Stomach (tissue), 9 donors: ENCODE measurements around the gene ZBTB46. TPM values are rescaled to one million over a fixed set of nuclear protein-coding genes. Genes with fewer than 3 reads are reported as not detected.

Source experiments
- DNase-seq, 2 donors: peaks; one replicate each; pipeline versions ENCODE4 v3.0.0 to v3.0.0-alpha.2; 2013 to 2019
- H3K27ac ChIP-seq, 5 donors: fragments of 200-600 bp in 4 of 5; sonication (generic) in 4 of 5; one replicate each; pipeline ENCODE4 v1.5.1; 2013 to 2019; ENCODE audit warnings: mild to moderate bottlenecking in 1 of 5, moderate library complexity in 1 of 5
- H3K27me3 ChIP-seq, 3 donors: fragments of 200-600 bp; sonication (generic); one replicate each; pipeline ENCODE4 v1.5.1; 2017 to 2019; ENCODE audit warnings: mixed run types in 1 of 3
- H3K36me3 ChIP-seq, 4 donors: fragments of 200-600 bp; sonication (generic); 1 replicate in 3 of 4; 2 replicates in 1 of 4; pipeline ENCODE4 v1.5.1; 2016 to 2019
- H3K4me1 ChIP-seq, 4 donors: fragments of 200-600 bp; sonication (generic); one replicate each; pipeline ENCODE4 v1.5.1; 2016 to 2019
- H3K4me3 ChIP-seq, 4 donors: fragments of 200-600 bp; sonication (generic) in 3 of 4; one replicate each; pipeline ENCODE4 v1.5.1; 2016 to 2019; ENCODE audit warnings: mild to moderate bottlenecking in 1 of 4
- H3K9me3 ChIP-seq, 4 donors: fragments of 200-600 bp; sonication (generic); one replicate each; pipeline ENCODE4 v1.5.1; 2016 to 2019
- EP300 ChIP-seq: sonication (generic); formaldehyde crosslinking; IDR thresholded peaks from one replicate; pipeline ENCODE4 v1.6.1; 2017; ENCODE audit warnings: antibody characterized with exemption
- POLR2A ChIP-seq, 4 donors: fragments of 450-650 bp; IDR thresholded peaks; one replicate each; pipeline ENCODE4 v1.6.1; 2016; ENCODE audit warnings: antibody characterized with exemption in 4 of 4, control low read depth in 2 of 4, mild to moderate bottlenecking in 1 of 4, moderate library complexity in 1 of 4
- POLR2AphosphoS5 ChIP-seq, 3 donors: sonication (generic); formaldehyde crosslinking; IDR thresholded peaks; one replicate each; pipeline ENCODE4 v1.6.1; 2016; ENCODE audit warnings: antibody characterized with exemption in 3 of 3
- WGBS, 5 donors: extraction: QIAGEN DNeasy Blood & Tissue Kit in 3 of 5; methylation state at CpG; one replicate each; pipeline versions ENCODE4 v1.1.5 to v1.1.7; 2013 to 2018; 5-methylcytosine and 5-hydroxymethylcytosine counted together
- intact Hi-C: fragments of 100-400 bp; cut with DNase I; formaldehyde crosslinking; loops from one replicate; pipeline ENCODE4 v1.15.1; 2023; ENCODE audit warnings: low total_unique reads
- polyA plus RNA-seq, 3 donors: library from polyadenylated mRNA; stranded (reverse); fragments of 200-250 nt; gene quantifications; one replicate each; pipeline ENCODE4 v1.2.3, GENCODE V29; 2013
- total RNA-seq, 5 donors: library from RNA; depleted of rRNA; stranded (reverse); fragments of >200 nt; gene quantifications; one replicate each; pipeline versions ENCODE4 v1.1.0 to v1.2.3, GENCODE V29; 2014 to 2016
- TF ChIP-seq, protein P1 (sequence below), 7 experiments: fragments of 450-650 bp in 4 of 7; fragments of 200-600 bp in 3 of 7; sonication (generic) in 3 of 7; IDR thresholded peaks; one replicate each; pipeline ENCODE4 v1.5.1; 2016 to 2019; ENCODE audit warnings: antibody characterized with exemption in 7 of 7, control low read depth in 2 of 7, mild to moderate bottlenecking in 1 of 7
- donor health status: healthy with polysubstance abuse.
- donor health status: Bipolar disorder and iron deficiency.
- donor health status: healthy.

The ZBTB46 gene
- total and polyA plus RNA-seq, 8 donors, result 0.58 to 13.4 (median 2.5) TPM

DNA sequence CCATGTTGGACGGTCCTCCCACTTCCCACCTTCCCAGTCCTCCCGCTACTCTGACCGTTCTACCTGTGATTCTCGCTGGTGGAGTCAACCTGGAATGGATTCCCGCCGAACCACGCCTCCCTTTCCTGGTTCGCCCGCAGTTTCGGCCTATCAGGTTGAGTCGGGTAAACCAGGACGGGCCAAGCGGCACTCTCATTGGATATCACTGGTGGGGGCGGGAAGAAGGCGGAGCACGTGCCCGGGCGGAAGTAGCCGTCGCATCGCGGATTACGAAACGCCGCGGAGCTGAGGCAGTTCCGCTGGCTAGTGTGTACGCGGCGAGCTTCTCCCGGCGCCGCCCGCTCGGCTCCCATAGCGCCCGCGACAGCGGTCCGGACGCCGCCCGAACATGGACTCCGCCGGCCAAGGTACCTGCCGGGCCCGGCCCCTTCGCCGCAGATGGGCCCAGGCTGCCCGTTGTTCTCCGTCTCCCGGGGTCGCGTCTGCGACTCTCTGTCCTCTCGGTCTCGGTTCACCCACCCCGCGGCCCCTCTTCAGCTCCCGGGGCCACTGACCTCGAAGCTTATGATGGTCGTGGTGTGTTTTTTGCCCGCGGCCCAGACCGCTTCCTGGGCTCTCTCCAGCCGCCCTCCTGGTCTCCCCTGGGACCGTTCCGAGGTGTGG is 34.0 kb upstream of the ZBTB46 start, which contains the start of gene TPD52L2:
Gene TPD52L2, plus strand, starts transcription at position 293 of the 663 bp plus-strand sequence. Its CDS starts 96 bp downstream, at position 389.
- Histone ChIP-seq H3K4me1 (peaks cover 21 to 65% (median 39%) of the 10 kb centered on the region in 4 donors), H3K36me3 (peaks cover 14 to 48% (median 38%) of the 10 kb centered on the region in 4 donors), H3K9me3 (no peaks in the 10 kb centered on the region), H3K4me3 (peak within 1 kb of the TSS; percentile 83 to 93 (median 90)), H3K27ac (peak within 1 kb of the TSS; percentile 87 to 99 (median 95)), H3K27me3 (no peaks in the 10 kb centered on the region)
- DNase-seq, result peak; percentile 99
- TF ChIP-seq EP300, result no peak
- TF ChIP-seq, protein P1, sequence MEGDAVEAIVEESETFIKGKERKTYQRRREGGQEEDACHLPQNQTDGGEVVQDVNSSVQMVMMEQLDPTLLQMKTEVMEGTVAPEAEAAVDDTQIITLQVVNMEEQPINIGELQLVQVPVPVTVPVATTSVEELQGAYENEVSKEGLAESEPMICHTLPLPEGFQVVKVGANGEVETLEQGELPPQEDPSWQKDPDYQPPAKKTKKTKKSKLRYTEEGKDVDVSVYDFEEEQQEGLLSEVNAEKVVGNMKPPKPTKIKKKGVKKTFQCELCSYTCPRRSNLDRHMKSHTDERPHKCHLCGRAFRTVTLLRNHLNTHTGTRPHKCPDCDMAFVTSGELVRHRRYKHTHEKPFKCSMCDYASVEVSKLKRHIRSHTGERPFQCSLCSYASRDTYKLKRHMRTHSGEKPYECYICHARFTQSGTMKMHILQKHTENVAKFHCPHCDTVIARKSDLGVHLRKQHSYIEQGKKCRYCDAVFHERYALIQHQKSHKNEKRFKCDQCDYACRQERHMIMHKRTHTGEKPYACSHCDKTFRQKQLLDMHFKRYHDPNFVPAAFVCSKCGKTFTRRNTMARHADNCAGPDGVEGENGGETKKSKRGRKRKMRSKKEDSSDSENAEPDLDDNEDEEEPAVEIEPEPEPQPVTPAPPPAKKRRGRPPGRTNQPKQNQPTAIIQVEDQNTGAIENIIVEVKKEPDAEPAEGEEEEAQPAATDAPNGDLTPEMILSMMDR (IDR thresholded peaks at IDR 0.05), result peak in 1 of 7 experiments; percentile 22
- TF ChIP-seq POLR2AphosphoS5 (IDR thresholded peaks at IDR 0.05), result peak; percentile 87 to 99 (median 96)
- peak in 2 of 4 donors; percentile 81 to 90 for TF ChIP-seq POLR2A (IDR thresholded peaks at IDR 0.05)
- 0 to 1% (median 0%) methylated on average over 29 to 68 of the region's 68 CpGs for WGBS, 5 donors
- intact Hi-C loops, result no loop called here

DNA sequence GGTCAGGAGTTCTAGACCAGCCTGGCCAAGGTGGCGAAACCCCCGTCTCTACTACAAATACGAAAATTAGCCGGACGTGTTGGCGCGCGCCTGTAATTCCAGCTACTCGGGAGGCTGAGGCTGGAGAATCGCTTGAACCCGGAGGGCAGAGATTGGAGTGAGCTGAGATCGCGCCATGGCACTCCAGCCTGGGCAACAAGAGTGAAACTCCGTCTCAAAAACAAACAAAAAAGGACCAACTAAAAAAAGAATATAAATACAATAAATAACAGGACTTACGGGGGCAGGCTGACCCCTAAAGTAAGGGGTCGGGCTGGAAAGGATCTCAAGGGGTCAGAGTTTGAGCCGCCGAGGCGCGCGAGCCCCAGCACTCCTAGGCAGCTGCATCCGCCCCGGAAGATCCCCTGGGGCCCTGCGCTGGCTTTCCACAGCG is 33.5 kb upstream of the ZBTB46 start:
- no peak for TF ChIP-seq POLR2AphosphoS5 (IDR thresholded peaks at IDR 0.05)
- TF ChIP-seq, protein P1 (IDR thresholded peaks at IDR 0.05), result no peak
- no peak for TF ChIP-seq POLR2A (IDR thresholded peaks at IDR 0.05)
- TF ChIP-seq EP300, result no peak
- intact Hi-C loops, result no loop called here
- peaks cover 8 to 42% (median 33%) of the 10 kb centered on the region in 4 donors for H3K36me3 ChIP-seq
- H3K4me1 ChIP-seq, result peaks cover 21 to 66% (median 39%) of the 10 kb centered on the region in 4 donors
- peak overlapping the region; percentile 83 to 93 (median 90) for H3K4me3 ChIP-seq
- peak overlapping the region; percentile 86 to 99 (median 95) for H3K27ac ChIP-seq
- 0 to 2% (median 0%) methylated on average over 21 to 25 of the region's 25 CpGs for WGBS, 5 donors
- H3K27me3 ChIP-seq, result no peaks in the 10 kb centered on the region
- H3K9me3 ChIP-seq, result no peaks in the 10 kb centered on the region
- no peak for DNase-seq

DNA sequence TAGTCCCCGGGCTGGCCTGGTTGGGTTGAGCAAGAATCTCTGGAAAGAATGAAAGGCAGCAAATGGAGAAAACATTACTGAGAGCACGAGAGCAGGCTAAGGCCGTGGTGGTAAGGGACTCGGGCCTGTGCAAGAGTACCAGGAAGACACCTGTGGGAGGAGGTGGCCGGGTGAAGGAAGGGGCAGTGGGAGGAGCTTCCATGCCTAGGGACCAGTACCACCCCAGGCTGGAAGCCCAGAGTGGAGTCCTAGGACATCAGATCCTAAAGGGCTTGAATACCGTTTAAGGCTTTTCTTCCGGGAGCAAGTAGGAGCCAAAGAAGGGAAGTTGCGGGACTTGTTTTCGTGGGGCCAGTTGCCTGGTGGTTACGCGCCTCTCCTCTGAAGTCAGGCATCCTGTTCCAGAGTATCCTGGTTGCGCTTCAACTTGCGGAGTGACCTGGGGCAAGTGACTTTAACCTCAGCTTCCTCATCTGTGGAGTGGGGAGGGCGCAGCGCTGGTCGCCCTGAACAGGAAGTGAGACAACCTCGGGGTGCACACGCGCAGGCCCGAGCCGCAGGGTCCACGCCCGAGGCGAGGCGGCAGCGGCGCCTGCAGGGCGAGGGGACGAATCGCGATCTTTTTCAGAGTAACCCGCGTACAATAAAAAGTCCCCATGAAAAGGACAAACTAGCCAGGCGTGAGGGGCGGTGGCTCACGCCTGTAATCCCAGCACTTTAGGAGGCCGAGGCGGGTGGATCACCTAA is 32.9 kb upstream of the ZBTB46 start:
- intact Hi-C loops, result no loop called here
- 2 to 4% (median 2%) methylated on average over 36 to 38 of the region's 38 CpGs for WGBS, 5 donors
- H3K4me3 ChIP-seq, result peak overlapping the region; percentile 83 to 93 (median 90)
- TF ChIP-seq, protein P1 (IDR thresholded peaks at IDR 0.05), result peak in 5 of 7 experiments; percentile 30 to 78 (median 59)
- peak; percentile 31 to 91 (median 81) for TF ChIP-seq POLR2AphosphoS5 (IDR thresholded peaks at IDR 0.05)
- TF ChIP-seq POLR2A (IDR thresholded peaks at IDR 0.05), result no peak
- DNase-seq, result peak; percentile 87 to 96
- peaks cover 2 to 36% (median 27%) of the 10 kb centered on the region in 4 donors for H3K36me3 ChIP-seq
- peaks cover 23 to 71% (median 44%) of the 10 kb centered on the region in 4 donors for H3K4me1 ChIP-seq
- H3K9me3 ChIP-seq, result no peaks in the 10 kb centered on the region
- H3K27ac ChIP-seq, result peak overlapping the region; percentile 86 to 99 (median 95)
- no peaks in the 10 kb centered on the region for H3K27me3 ChIP-seq

DNA sequence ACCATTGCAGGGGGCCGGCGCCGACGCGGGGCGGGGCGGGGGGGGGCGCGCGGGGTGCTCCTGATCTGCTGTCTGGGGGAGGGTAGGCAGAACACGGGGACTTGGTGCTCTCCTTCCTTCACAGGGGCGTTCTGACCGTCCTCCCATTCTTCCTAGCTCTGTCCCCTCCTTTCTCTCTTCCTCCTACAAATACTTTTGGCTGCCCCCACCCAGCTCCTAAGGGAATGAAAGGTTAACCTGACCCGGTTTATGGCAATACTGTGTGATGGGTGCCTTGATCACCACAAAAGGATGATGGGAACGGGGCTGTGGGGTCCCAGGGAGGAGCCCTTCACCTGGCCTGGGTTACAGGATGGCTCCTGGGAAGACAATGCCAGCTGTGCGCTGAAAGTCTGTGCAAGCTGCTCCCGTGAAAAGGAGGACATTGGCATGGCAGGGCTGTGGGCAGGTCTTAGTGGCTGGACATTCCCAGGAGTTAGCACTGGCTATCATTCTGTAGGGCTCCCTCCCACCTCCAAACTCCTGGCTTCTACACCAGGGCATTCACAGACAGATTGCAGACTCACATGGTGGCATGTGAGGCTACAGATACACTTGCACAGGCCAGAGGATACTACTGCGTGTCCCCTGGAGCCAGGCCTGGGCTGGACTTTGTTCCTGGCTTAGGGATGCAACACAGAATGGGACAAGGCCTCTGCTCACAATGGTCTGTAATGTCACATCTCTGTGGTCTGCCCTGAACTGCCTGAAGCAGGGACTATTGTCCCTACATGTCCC is 32.1 kb upstream of the ZBTB46 start:
- TF ChIP-seq EP300 (no peak), POLR2A (IDR thresholded peaks at IDR 0.05) (no peak), POLR2AphosphoS5 (IDR thresholded peaks at IDR 0.05) (no peak)
- TF ChIP-seq, protein P1 (IDR thresholded peaks at IDR 0.05), result no peak
- intact Hi-C loops, result no loop called here
- WGBS, 5 donors, result 77 to 85% (median 80%) methylated on average over 18 of the region's 18 CpGs
- peak overlapping the region; percentile 83 to 93 (median 90) for H3K4me3 ChIP-seq
- H3K27ac ChIP-seq, result peak overlapping the region; percentile 86 to 99 (median 95)
- peaks cover 31 to 71% (median 52%) of the 10 kb centered on the region in 4 donors for H3K4me1 ChIP-seq
- peaks cover 0 to 6% (median 1%) of the 10 kb centered on the region in 3 donors for H3K27me3 ChIP-seq
- no peak for DNase-seq
- H3K9me3 ChIP-seq, result no peaks in the 10 kb centered on the region
- H3K36me3 ChIP-seq, result peaks cover 0 to 29% (median 19%) of the 10 kb centered on the region in 4 donors
